Neural cell (in vitro differentiated cells): Measurements from ENCODE around the gene SYT17. TPM values are rescaled to one million over a fixed set of nuclear protein-coding genes. Genes with fewer than 3 reads are reported as not detected.

Source experiments
- H2AFZ ChIP-seq: fragments of 200-600, 300-800 bp; sonication (generic), shearing (Covaris generic); 2 replicates; pipeline ENCODE4 v1.6.0; 2014; ENCODE audit warnings: low read depth, mild to moderate bottlenecking, antibody characterized with exemption, low read length, moderate library complexity
- H3F3A ChIP-seq: fragments of 200-600 bp; shearing (Covaris generic); 2 replicates; pipeline ENCODE4 v1.6.1; 2016; ENCODE audit warnings: mild to moderate bottlenecking, moderate library complexity, mixed read lengths, antibody characterized with exemption, low read length; ENCODE audit not compliant: insufficient read depth, poor library complexity, severe bottlenecking
- H3K27ac ChIP-seq: fragments of 200-600, 300-800 bp; sonication (generic), shearing (Covaris generic); 2 replicates; pipeline ENCODE4 v1.5.1; 2014; ENCODE audit warnings: mild to moderate bottlenecking, low read length, moderate library complexity
- H3K27me3 ChIP-seq: fragments of 300-800, 200-600 bp; sonication (generic), shearing (Covaris generic); 2 replicates; pipeline ENCODE4 v1.6.0; 2014; ENCODE audit warnings: mild to moderate bottlenecking, low read depth, low read length, moderate library complexity; ENCODE audit not compliant: insufficient read depth
- H3K36me3 ChIP-seq: fragments of 300-800, 200-600 bp; sonication (generic), shearing (Covaris generic); 2 replicates; pipeline ENCODE4 v1.5.1; 2014; ENCODE audit warnings: mild to moderate bottlenecking, antibody characterized with exemption, low read length, moderate library complexity; ENCODE audit not compliant: insufficient read depth
- H3K4me2 ChIP-seq: fragments of 300-800, 200-600 bp; sonication (generic), shearing (Covaris generic); 2 replicates; pipeline ENCODE4 v1.6.0; 2014; ENCODE audit warnings: mild to moderate bottlenecking, low read length
- H3K4me3 ChIP-seq: fragments of 300-800, 200-600 bp; sonication (generic), shearing (Covaris generic); 2 replicates; pipeline ENCODE4 v1.5.1; 2014; ENCODE audit warnings: mild to moderate bottlenecking, low read length, moderate library complexity
- H3K79me2 ChIP-seq: fragments of 200-600 bp; shearing (Covaris generic); replicated peaks from 2 replicates; pipeline ENCODE4 v1.6.0; 2014; ENCODE audit warnings: mild to moderate bottlenecking, low read length, moderate library complexity; ENCODE audit not compliant: insufficient read depth
- H3K9ac ChIP-seq: fragments of 300-800, 200-600 bp; sonication (generic), shearing (Covaris generic); 2 replicates; pipeline ENCODE4 v1.6.1; 2016; ENCODE audit warnings: mild to moderate bottlenecking, low read length, mixed read lengths
- H3K9me2 ChIP-seq: fragments of 200-600 bp; shearing (Covaris generic); 2 replicates; pipeline ENCODE4 v1.6.1; 2016; ENCODE audit warnings: mild to moderate bottlenecking, low read length, mixed read lengths; ENCODE audit not compliant: insufficient read depth
- H3K9me3 ChIP-seq: fragments of 200-600, 300-800 bp; sonication (generic), shearing (Covaris generic); 2 replicates; pipeline ENCODE4 v1.6.1; 2016; ENCODE audit warnings: mild to moderate bottlenecking, mixed run types, low read length, moderate library complexity, mixed read lengths
- H4K20me1 ChIP-seq: fragments of 200-600 bp; shearing (Covaris generic); 2 replicates; pipeline ENCODE4 v1.6.1; 2016; ENCODE audit warnings: mild to moderate bottlenecking, mixed run types; ENCODE audit not compliant: insufficient read depth
- CTCF ChIP-seq: fragments of 450-650 bp; IDR thresholded peaks from 2 replicates; pipeline ENCODE4 v1.5.1; 2014; ENCODE audit warnings: antibody characterized with exemption, mild to moderate bottlenecking, moderate library complexity; ENCODE audit not compliant: poor library complexity, severe bottlenecking
- EP300 ChIP-seq: fragments of 450-650 bp; conservative IDR thresholded peaks from 2 replicates; pipeline ENCODE4 v1.6.1; 2014; ENCODE audit warnings: antibody characterized with exemption, mild to moderate bottlenecking, moderate library complexity; ENCODE audit not compliant: poor library complexity, severe bottlenecking
- EZH2 ChIP-seq: fragments of 200-600, 300-800 bp; shearing (Covaris generic), sonication (generic); IDR thresholded peaks from 2 replicates; pipeline ENCODE4 v1.6.1; 2014; ENCODE audit warnings: antibody characterized with exemption, low read length, borderline replicate concordance, mild to moderate bottlenecking; ENCODE audit not compliant: insufficient read depth, poor library complexity, severe bottlenecking
- MXI1 ChIP-seq: fragments of 450-650 bp; conservative IDR thresholded peaks from 2 replicates; pipeline ENCODE4 v1.6.1; 2014; ENCODE audit warnings: antibody characterized with exemption, mild to moderate bottlenecking; ENCODE audit not compliant: poor library complexity, severe bottlenecking
- POLR2AphosphoS5 ChIP-seq: IDR thresholded peaks from 2 replicates; pipeline ENCODE4 v1.6.1; 2012
- RAD21 ChIP-seq: fragments of 450-650 bp; conservative IDR thresholded peaks from 2 replicates; pipeline ENCODE4 v1.6.1; 2014; ENCODE audit warnings: antibody characterized with exemption, mild to moderate bottlenecking, moderate library complexity
- REST ChIP-seq: IDR thresholded peaks from 2 replicates; pipeline ENCODE4 v1.6.1; 2012; ENCODE audit warnings: borderline replicate concordance
- SMC3 ChIP-seq: fragments of 450-650 bp; conservative IDR thresholded peaks from 2 replicates; pipeline ENCODE4 v1.6.1; 2014; ENCODE audit warnings: antibody characterized with exemption, mild to moderate bottlenecking, moderate library complexity; ENCODE audit not compliant: poor library complexity
- TAF1 ChIP-seq: IDR thresholded peaks from 2 replicates; pipeline ENCODE4 v1.6.1; 2012; ENCODE audit warnings: low read depth
- polyA plus RNA-seq: library from polyadenylated mRNA; depleted of rRNA; stranded (reverse); fragments of >200 nt; gene quantifications from 2 replicates; pipeline ENCODE4 v1.2.3, GENCODE V29; 2014

SYT17 gene
- polyA plus RNA-seq, 1 donor from 2014 or later = 3.0 TPM

GRCh38 chr16:19291475-19291874 lies 123.4 kb downstream of the SYT17 start:
- no peak overlapping the region for H3K4me3 ChIP-seq
- no peaks in the 10 kb centered on the region for H3K9me3 ChIP-seq
- H3K27ac ChIP-seq = no peak overlapping the region
- no peaks in the 10 kb centered on the region for H3F3A ChIP-seq
- no peaks in the 10 kb centered on the region for H4K20me1 ChIP-seq
- H3K79me2 ChIP-seq = no peaks in the 10 kb centered on the region
- no peak overlapping the region for H3K4me2 ChIP-seq
- H3K36me3 ChIP-seq = no peaks in the 10 kb centered on the region
- H3K9me2 ChIP-seq = no peaks in the 10 kb centered on the region
- no peak overlapping the region for H2AFZ ChIP-seq
- H3K27me3 ChIP-seq = no peaks in the 10 kb centered on the region
- peak overlapping the region; percentile 17 for H3K9ac ChIP-seq
- TF ChIP-seq EP300 = no peak
- TF ChIP-seq MXI1 = no peak
- no peak for TF ChIP-seq EZH2
- no peak for TF ChIP-seq REST
- TF ChIP-seq RAD21 = no peak
- no peak for TF ChIP-seq TAF1
- TF ChIP-seq POLR2AphosphoS5 = no peak
- no peak for TF ChIP-seq CTCF
- no peak for TF ChIP-seq SMC3

- Histone ChIP-seq H3K36me3 (no peaks in the 10 kb centered on the region), H3K4me2 (no peak overlapping the region), H3F3A (no peaks in the 10 kb centered on the region), H3K9me2 (no peaks in the 10 kb centered on the region), H3K27ac (no peak overlapping the region), H3K4me3 (no peak overlapping the region), H3K79me2 (no peaks in the 10 kb centered on the region), H4K20me1 (no peaks in the 10 kb centered on the region), H3K9ac (no peak overlapping the region), H3K9me3 (no peaks in the 10 kb centered on the region), H2AFZ (no peak overlapping the region), H3K27me3 (no peaks in the 10 kb centered on the region)
- TF ChIP-seq SMC3 (no peak), CTCF (no peak), EZH2 (no peak), EP300 (no peak), MXI1 (no peak), REST (no peak), TAF1 (no peak), RAD21 (no peak), POLR2AphosphoS5 (no peak)
Measured at GRCh38 chr16:19292186-19292585, 124.1 kb downstream of the SYT17 start.
